ENCODE results near the gene SSBP2.

GRCh38 chr5:81488862-81489261 is 262.0 kb downstream of the SSBP2 start:
- TF ChIP-seq CTCF (IDR thresholded peaks at IDR 0.05) (no peak), POLR2A (IDR thresholded peaks at IDR 0.05) (no peak)

Data from esophagus squamous epithelium (tissue), 4 donors.